ENCODE results near the gene AFAP1L2.

- TF ChIP-seq POLR2A (IDR thresholded peaks at IDR 0.05) = no peak
- TF ChIP-seq CTCF (IDR thresholded peaks at IDR 0.05) = no peak
Measured at GRCh38 chr10:114397651-114398145, 6.6 kb downstream of the AFAP1L2 start.
